Measurements from ENCODE around the gene RASSF7.
A peak's percentile ranks its signal among the peaks of the same experiment; 100 is the strongest.

Gene RASSF7

GRCh38 chr11:551131-551530 lies 9.6 kb upstream of the RASSF7 start:
- in situ Hi-C loops (cut with MboI; ENCODE audit: low sequenced_read_pairs, unreplicated experiment) = loop anchor here (10.0 kb wide), 1 partner anchor 174 kb away; no protein-coding TSS in a partner anchor
- no peak for TF ChIP-seq CTCF (IDR thresholded peaks at IDR 0.05; ENCODE audit: borderline replicate concordance, control extremely low read depth, extremely low read depth, insufficient read depth, missing control alignments)
- DNase-seq (ENCODE audit: low spot score) = no peak

DNA sequence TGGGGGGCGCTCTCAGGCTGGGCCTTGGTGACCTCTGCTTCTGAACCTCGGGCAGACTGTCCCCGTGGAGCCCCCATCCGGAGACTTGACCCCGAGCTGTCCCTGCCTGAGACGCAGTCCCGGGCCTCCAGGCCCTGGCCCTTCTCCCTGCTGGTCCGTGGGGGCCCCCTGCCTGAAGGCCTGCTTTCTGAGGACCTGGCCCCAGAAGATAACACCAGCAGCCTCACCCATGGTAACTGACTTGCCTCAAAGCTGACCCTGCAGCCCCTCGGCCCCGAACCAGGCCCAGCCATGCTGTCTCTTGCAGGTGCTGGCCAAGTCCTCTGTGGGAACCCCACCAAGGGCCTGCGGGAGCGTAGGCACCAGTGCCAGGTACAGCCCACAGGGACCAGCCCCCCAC lies 9.2 kb upstream of the RASSF7 start:
- TF ChIP-seq CTCF (IDR thresholded peaks at IDR 0.05; ENCODE audit: borderline replicate concordance, control extremely low read depth, extremely low read depth, insufficient read depth, missing control alignments) = no peak
- no peak for DNase-seq (ENCODE audit: low spot score)
- in situ Hi-C loops (cut with MboI; ENCODE audit: low sequenced_read_pairs, unreplicated experiment) = loop anchor here (10.0 kb wide), 1 partner anchor 173 kb away; no protein-coding TSS in a partner anchor

DNA sequence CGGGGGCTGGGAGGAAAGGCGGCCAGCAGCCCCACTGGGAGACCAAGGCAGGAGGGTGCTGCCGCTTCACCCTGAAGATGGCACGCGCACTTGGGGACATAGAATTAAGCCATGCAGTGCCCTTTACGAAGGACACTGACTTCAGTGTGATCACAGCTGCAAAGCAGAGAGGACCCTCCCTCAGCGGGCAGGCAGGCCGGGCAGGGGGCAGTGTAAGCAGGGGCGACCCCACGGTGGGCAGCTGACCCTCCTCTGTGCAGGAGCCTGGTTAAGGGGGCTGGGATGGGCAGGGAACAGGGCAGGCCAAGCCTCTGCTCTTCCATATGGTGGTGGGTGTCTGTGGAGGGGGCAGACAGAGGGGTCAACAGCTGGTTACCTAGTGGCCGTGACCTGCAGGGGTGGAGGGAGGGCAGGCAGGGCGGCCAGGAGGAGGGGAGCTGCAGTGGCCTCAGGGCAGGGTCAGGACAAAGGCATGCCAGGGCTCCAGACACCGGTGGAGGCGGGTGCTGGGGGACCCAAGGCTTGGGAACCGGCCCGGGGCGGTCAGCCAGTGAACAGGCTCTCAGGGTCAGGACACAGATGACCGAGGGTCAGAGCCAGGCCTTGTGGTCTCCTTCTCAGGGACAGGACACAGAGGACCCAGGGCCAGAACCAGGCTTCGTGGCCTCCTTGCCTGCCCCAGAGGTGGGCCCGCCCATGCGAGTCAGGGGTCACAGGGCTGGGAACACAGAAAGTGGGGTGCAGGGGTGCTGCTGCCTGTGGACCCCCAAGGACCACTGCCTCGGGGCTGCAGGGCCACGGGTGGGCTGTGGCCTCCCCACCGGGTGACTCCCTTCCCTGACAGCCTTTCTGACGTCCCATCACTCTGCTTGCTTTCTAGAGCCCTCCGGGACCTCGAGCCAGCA lies 7.4 kb upstream of the RASSF7 start:
- in situ Hi-C loops (cut with MboI; ENCODE audit: low sequenced_read_pairs, unreplicated experiment) = loop anchor here (10.0 kb wide), 1 partner anchor 171 kb away; no protein-coding TSS in a partner anchor
- TF ChIP-seq CTCF (IDR thresholded peaks at IDR 0.05; ENCODE audit: borderline replicate concordance, control extremely low read depth, extremely low read depth, insufficient read depth, missing control alignments) = no peak
- no peak for DNase-seq (ENCODE audit: low spot score)

DNA sequence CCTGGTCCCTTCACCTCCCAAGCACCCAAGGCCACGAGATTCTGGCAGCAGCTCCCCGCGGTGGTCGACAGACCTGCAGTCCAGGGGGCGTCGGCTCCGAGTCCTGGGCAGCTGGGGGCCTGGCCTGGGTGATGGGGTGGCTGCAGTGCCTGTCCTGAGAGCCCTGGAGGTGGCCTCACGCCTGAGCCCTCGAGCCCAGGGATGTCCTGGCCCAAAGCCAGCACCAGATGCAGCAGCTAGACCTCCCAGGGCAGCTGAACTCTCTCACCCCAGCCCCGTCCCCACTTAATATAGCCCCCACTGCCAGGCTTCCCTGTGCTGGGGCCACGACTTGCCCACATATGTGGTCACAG lies 6.8 kb upstream of the RASSF7 start:
- in situ Hi-C loops (cut with MboI; ENCODE audit: low sequenced_read_pairs, unreplicated experiment) = loop anchor here (10.0 kb wide), 1 partner anchor 171 kb away; no protein-coding TSS in a partner anchor
- no peak for DNase-seq (ENCODE audit: low spot score)
- no peak for TF ChIP-seq CTCF (IDR thresholded peaks at IDR 0.05; ENCODE audit: borderline replicate concordance, control extremely low read depth, extremely low read depth, insufficient read depth, missing control alignments)

- in situ Hi-C loops (cut with MboI; ENCODE audit: low sequenced_read_pairs, unreplicated experiment) = loop anchor here (10.0 kb wide), 1 partner anchor 170 kb away; no protein-coding TSS in a partner anchor
- peak; percentile 89 for TF ChIP-seq CTCF (IDR thresholded peaks at IDR 0.05; ENCODE audit: borderline replicate concordance, control extremely low read depth, extremely low read depth, insufficient read depth, missing control alignments)
- peak; percentile 92 for DNase-seq (ENCODE audit: low spot score)
Measured at GRCh38 chr11:554428-555226, 6.1 kb upstream of the RASSF7 start.

DNA sequence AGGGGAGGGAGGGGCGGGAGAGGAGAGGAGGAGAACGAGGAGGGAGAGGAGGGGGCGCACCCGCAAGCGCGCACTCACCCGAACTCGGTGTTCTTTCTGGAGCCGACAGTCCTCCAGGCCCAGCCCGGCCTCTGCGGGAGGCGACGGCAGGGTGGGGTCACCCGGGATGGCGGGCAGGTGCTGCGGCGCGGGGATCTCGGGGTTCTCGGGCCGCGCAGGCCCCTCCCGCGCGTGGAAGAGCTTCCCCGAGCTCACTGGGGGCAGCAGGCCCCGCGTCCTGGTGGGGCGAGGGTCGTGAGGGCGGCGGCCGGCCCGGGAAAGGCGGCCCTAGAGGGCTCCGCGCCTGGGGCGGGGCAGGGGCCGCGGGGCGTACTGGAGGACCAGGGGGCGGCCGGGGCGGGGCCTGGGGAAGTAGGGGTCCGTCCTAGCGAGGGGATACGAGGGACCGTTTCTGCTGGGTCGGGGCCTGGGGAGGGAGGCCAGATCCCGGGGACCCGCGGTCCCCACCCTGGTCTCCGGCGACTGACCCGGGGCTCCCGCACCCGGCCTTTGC lies 5.5 kb upstream of the RASSF7 start:
- in situ Hi-C loops (cut with MboI; ENCODE audit: low sequenced_read_pairs, unreplicated experiment) = loop anchor here (10.0 kb wide), 1 partner anchor 169 kb away; no protein-coding TSS in a partner anchor
- no peak for TF ChIP-seq CTCF (IDR thresholded peaks at IDR 0.05; ENCODE audit: borderline replicate concordance, control extremely low read depth, extremely low read depth, insufficient read depth, missing control alignments)
- no peak for DNase-seq (ENCODE audit: low spot score)

Data from GM13976 (cell line).